HG02973 (cell line): ENCODE data around the gene ZNF761.
A peak's percentile ranks its signal among the peaks of the same experiment; 100 is the strongest.
"Not testable (repeated sequence)": the region's sequence is repeated elsewhere in the genome, so short reads cannot be mapped to it uniquely, and the experiment has no call there.

ENCODE experiments used
- ATAC-seq: cut with Tn5 transposase; IDR thresholded peaks from one replicate; pipeline ENCODE4 v1.9.1; 2021; ENCODE audit warnings: moderate library complexity; ENCODE audit not compliant: unreplicated experiment

The ZNF761 gene

DNA sequence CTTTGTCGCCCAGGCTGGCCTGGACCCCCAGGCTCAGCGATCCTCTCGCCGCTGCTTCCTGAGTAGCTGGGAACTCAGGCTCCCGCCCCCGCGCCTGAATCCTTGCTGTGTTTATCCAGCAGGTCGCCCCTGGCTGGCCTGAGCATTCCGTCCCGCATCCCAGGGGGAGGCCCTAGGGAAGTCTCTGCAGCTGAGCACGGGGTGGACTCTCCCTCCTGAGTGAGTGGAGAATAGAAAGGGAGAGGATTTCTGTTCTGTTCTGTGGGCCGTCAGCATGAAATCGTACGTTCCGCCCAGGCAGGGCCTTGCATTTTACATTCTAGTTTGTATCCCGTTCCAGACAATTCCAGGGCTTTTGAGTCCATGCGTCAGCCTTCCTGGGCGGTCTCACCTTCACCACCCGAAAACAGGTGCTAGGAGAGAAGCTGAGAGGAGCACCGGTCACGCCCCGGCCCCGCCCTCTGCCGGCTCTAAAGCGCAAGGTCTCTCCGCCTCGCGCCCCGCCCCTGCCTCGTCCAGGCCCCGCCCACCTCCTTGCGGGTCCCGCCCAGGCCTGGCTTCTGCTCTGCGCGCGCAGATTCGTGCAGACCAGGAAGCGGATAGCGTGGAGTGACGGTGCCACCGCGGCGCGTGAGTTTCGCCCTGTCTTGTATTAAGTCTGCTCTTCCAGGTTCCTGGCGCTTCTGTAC, at the start of gene ZNF761:
TSS of gene ZNF761 (plus strand) at position 586 of the 689 bp plus-strand sequence. CDS start 15,285 bp downstream, outside the sequence.
- peak; percentile 93 for ATAC-seq

DNA sequence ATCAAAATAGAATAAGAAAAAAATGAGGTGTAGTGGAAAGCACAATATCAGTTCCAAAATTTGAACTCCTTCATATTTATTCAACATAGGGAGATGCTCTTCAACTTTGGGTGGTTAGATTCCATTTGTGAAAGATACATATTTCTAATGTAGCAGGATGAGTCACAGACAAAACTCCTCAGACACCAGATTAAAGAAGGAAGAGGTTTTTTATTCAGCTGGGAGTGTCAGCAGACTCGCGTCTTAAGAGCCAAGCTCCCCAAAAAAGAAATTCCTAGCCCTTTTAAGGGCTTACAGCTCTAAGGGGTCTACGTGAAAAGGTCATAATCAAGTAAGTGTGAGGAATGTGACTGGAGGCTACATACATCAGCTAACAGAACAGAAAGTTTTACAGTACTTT, 43.6 kb upstream of the ZNF761 start:
- ATAC-seq: no peak

GRCh38 chr19:53388904-53389303, 42.9 kb upstream of the ZNF761 start:
- ATAC-seq: no peak

- ATAC-seq: no peak
Measured at GRCh38 chr19:53389571-53389970, 42.2 kb upstream of the ZNF761 start.

DNA sequence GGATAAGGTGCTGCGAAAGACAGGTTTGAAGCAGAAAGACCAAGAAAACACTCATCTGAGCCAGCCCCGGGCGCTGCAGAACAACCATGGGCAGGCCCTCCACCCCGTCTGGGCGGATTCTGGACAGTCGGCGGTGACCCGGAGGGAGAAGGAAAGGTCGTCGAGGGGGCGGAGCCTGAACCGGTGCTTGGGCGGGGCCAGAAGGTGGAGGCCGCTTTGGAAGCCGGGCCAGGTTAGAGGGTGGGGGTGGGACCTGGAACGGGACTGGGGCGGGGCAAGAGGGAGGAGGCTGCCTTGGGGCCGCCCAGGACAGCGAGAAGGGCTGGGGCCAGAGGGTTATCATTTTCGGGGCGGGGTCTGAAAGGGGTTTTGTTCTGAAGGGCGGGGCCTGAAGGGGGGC, 41.8 kb upstream of the ZNF761 start:
- no peak for ATAC-seq

DNA sequence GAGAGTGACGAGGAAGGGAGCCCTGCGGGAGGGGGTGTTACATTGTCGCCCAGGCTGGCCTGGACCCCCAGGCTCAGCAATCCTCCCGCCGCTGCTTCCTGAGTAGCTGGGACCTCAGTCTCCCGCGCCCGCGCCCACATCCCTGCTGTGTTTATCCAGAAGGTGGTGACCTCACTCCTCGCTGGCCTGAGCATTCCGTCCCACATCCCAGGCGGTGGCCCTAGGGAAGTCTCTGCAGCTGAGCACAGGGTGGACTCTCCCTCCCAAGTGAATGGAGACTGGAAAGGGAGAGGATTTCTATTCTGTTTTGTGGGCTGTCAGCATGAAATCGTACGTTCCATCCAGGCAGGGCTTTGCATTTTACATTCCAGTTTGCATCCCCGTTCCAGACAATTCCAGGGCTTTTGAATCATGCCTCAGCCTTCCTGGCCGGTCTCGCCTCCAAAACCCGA, 37.2 kb upstream of the ZNF761 start:
- no peak for ATAC-seq

DNA sequence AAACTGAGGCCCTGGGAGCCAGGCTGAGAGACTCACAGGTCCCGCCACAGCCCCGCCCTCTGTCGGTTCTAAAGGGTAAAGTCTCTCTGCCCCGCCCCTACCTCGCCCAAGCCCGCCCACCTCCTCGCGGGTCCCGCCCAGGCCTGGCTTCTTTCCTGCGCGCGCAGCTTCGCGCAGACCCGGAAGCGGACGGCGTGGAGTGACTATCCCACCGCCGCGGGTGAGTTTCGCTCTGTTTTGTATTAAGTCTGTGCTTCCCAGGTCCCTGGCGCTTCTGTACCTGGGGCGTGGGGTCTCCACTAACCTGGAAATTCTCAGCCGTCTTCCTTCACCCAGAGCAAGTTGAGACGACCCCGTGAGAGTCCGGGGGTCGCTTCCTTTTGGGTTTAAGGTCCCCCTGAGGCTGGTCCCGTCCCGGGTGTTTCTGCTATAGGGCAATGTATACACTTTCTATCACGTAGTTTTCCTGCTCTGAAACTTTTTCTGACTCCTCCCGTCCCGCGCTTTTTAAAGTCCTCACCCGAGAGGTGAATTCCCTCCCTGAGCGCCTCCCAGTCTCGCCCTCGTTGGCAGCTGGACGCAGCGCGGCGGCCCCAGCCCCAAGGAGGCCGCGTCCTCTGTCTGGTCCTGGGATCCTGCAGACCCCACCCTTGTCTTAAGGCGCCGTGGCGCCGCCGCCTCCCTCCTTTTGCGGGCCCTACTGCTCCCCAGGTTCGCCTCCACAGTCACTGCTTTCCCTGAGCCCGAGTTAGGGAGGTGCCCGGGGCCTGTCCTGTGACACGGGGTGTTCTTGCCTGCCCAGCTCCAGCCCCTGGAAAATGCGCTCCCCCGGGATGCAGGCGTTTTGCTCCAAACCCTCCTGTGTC, 36.6 kb upstream of the ZNF761 start, which contains the start of gene ZNF765:
TSS of gene ZNF765 (plus strand) at position 176 of the 866 bp plus-strand sequence. CDS start 2,867 bp downstream, outside the sequence.
- peak; percentile 91 for ATAC-seq

DNA sequence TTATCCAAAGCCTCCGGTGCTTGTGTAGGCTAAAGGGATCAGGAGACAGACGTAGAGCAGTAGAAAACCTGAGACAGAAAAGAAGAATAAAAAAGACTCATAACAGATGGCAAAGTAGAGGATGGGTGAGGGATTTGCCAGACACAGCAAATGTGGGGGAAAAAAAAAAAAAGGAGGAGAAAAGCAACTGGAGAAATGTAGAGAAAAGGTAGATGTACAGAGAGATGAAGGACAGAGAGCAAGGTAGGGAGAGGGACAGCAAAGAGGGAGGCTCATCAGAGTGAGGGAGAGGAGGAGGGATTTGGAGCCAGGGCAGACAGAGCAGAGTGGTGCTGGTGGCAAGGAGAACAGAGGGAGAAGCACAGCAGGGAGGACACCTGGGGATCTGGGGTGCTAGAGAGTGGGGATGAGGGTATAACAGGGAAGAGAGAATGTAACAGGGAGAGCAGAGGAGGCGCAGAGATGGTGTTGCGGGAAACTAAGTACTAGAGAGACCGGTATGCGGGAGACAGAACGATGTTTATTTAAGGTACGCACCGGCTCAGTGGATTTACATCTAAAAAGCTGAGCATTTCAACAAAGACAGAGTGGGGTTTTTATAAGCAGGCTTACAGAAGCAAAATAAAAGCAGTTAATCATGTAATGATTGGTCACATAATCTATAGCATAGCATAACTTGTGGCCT, 35.8 kb upstream of the ZNF761 start:
- ATAC-seq: not testable (repeated sequence)

GRCh38 chr19:53396525-53396868, 35.3 kb upstream of the ZNF761 start:
- ATAC-seq: no peak

DNA sequence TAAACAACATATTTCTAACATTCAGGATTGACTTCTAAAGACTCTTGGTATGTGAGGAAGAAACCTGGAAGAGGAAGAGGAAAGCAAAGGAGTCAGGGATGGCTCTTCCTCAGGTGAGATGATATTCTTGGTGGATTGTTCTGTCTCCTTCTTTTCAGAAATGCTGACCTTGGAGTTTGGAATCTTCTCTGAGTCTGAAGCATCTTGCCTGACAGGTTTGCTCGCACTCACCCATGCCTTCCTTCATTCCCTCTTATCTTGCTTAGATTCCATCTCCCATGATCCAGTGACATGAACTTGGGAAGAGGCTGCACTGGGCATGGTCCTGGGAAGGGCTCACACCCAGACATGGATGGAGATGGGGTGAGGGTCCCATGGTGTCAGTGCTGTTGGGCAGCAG, 33.9 kb upstream of the ZNF761 start:
- ATAC-seq: not testable (repeated sequence)

DNA sequence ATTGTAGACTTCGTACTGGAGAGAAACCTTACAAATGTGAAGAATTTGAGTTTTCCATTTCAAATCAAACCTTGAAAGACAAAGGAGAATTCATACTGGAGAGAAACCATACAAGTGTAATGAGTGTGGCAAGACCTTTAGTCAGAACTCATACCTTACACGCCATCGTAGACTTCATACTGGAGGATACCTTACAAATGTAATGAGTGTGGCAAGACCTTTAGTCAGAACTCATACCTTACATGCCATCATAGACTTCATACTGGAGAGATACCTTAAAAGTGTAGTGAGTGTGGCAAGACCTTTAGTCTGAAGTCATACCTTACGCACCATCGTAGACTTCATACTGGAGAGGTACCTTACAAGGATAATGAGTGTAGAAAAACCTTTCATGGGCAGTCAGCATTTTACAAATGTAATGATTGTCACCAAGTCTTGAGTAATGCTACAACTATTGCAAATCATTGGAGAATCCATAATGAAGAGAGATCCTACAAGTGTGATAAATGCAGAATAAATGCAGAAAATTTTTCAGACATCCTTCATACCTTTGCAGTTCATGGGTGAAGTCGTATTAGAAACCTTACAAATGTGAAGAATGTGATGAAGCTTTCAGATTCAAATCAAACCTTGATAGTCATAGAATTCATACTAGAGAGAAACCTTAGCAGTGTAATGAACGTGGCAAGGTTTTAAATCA, 22.1 kb upstream of the ZNF761 start:
- no peak for ATAC-seq

GRCh38 chr19:53420520-53421315, 11.1 kb upstream of the ZNF761 start:
- not testable (repeated sequence) for ATAC-seq

- ATAC-seq: no peak
Measured at GRCh38 chr19:53422551-53422950, 9.2 kb upstream of the ZNF761 start.

GRCh38 chr19:53423074-53423473, 8.7 kb upstream of the ZNF761 start:
- ATAC-seq: not testable (repeated sequence)

- not testable (repeated sequence) for ATAC-seq
Measured at GRCh38 chr19:53423680-53424079, 8.1 kb upstream of the ZNF761 start.

- no peak for ATAC-seq
Measured at GRCh38 chr19:53424968-53425597, 6.7 kb upstream of the ZNF761 start.

DNA sequence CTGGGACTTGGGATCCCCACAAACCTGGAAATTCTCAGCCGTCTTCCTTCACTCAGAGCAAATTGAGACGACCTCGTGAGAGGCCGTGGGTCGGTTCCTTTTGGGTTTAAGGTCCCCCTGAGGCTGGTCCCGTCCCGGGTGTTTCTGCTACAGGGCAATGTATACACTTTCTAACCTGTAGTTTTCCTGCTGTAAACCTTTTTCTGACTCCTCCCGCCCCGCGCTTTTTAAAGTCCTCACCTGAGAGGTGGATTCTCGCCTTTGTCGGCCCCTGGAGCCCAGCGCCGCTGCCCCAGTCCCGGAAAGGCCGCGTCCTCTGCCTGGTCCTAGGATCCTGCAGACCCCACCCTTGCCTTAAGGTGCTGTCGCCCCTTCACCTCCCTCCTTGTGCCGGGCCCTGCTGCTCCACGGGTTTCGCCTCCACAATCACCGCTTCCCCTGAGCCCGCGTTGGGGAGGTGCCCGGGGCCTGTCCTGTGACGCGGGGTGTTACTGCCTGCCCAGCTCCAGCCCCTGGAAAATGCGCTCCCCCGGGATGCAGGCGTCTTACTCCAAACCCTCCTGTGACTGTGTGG, 391 bp downstream of the ZNF761 start:
- ATAC-seq: peak; percentile 16

GRCh38 chr19:53443809-53444208, 12.0 kb downstream of the ZNF761 start:
- ATAC-seq: not testable (repeated sequence)

DNA sequence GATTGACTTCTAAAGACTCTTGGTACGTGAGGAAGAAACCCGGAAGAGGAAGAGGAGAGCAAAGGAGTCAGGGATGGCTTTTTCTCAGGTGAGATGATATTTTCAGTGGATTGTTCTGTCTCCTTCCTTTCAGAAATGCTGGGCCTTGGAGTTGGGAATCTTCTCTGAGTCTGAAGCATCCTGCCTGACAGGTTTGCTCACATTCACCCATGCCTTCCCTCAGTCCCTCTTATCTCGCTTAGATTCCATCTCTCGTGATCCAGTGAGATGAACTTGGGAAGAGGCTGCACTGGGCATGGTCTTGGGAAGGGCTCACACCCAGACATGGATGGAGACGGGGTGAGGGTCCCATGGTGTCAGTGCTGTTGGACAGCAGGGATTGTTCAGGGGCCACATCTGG, 15.4 kb downstream of the ZNF761 start:
- not testable (repeated sequence) for ATAC-seq
